Common myeloid progenitor, CD34-positive (primary cell): ENCODE measurements around the gene ZDHHC11B.
"Not testable (repeated sequence)": the region's sequence is repeated elsewhere in the genome, so short reads cannot be mapped to it uniquely, and the experiment has no call there.

Experiments
- CTCF ChIA-PET: fragments of 350-600 bp; sonication (Branson Sonifier 250); formaldehyde crosslinking; loops from one replicate; lab custom pipeline; 2021; ENCODE audit warnings: antibody characterized with exemption; lab: Charles Lee
- POLR2A ChIA-PET: fragments of 350-600 bp; sonication (Branson Sonifier 250); formaldehyde crosslinking; loops from one replicate; lab custom pipeline; 2021; ENCODE audit warnings: antibody characterized with exemption; lab: Charles Lee
- DNase-seq, 3 donors: peaks; one replicate each; pipeline versions ENCODE4 v3.0.0 to v3.0.0-alpha.2; 2013
- H3K27ac ChIP-seq, 2 experiments: 1 replicate in 1 of 2; 2 replicates in 1 of 2; pipeline ENCODE4 v1.7.0; 2013; ENCODE audit warnings: inconsistent platforms in 2 of 2, low read length in 2 of 2, mild to moderate bottlenecking in 2 of 2, low read depth in 1 of 2, moderate library complexity in 1 of 2; ENCODE audit not compliant: severe bottlenecking in 2 of 2, insufficient read depth in 1 of 2, poor library complexity in 1 of 2
- H3K27me3 ChIP-seq, 5 experiments: replicated peaks in 2 of 5; 1 replicate in 3 of 5; 2 replicates in 2 of 5; pipeline versions ENCODE4 v1.6.1 to v1.7.0; 2013; ENCODE audit warnings: low read length in 4 of 5, mild to moderate bottlenecking in 2 of 5, moderate library complexity in 2 of 5, inconsistent platforms in 1 of 5; ENCODE audit not compliant: insufficient read depth in 5 of 5, control insufficient read depth in 4 of 5
- H3K36me3 ChIP-seq, 4 experiments: 1 replicate in 2 of 4; 2 replicates in 2 of 4; pipeline versions ENCODE4 v1.6.1 to v1.7.0; 2013; ENCODE audit warnings: low read length in 3 of 4, control low read depth in 1 of 4, mild to moderate bottlenecking in 1 of 4; ENCODE audit not compliant: control insufficient read depth in 4 of 4, insufficient read depth in 4 of 4
- H3K4me1 ChIP-seq, 4 experiments: 1 replicate in 3 of 4; 2 replicates in 1 of 4; pipeline versions ENCODE4 v1.6.1 to v1.7.1; 2013; ENCODE audit warnings: low read length in 3 of 4, mild to moderate bottlenecking in 3 of 4, control low read depth in 1 of 4, inconsistent platforms in 1 of 4, moderate library complexity in 1 of 4; ENCODE audit not compliant: control insufficient read depth in 4 of 4, insufficient read depth in 4 of 4; ENCODE audit errors: control extremely low read depth in 1 of 4
- H3K4me3 ChIP-seq, 7 experiments: 1 replicate in 4 of 7; 2 replicates in 3 of 7; pipeline versions ENCODE4 v1.5.1 to v1.7.0; 2013; ENCODE audit warnings: mild to moderate bottlenecking in 7 of 7, low read length in 6 of 7, moderate library complexity in 6 of 7, inconsistent platforms in 2 of 7, low read depth in 2 of 7, control low read depth in 1 of 7; ENCODE audit not compliant: insufficient read depth in 4 of 7, control insufficient read depth in 1 of 7; ENCODE audit errors: extremely low read depth in 1 of 7
- H3K9me3 ChIP-seq, 5 experiments: 1 replicate in 4 of 5; 2 replicates in 1 of 5; pipeline versions ENCODE4 v1.6.1 to v1.7.1; 2013; ENCODE audit warnings: low read length in 4 of 5, mild to moderate bottlenecking in 2 of 5, inconsistent platforms in 1 of 5, low read depth in 1 of 5, moderate library complexity in 1 of 5; ENCODE audit not compliant: control insufficient read depth in 4 of 5, insufficient read depth in 2 of 5; ENCODE audit errors: control extremely low read depth in 1 of 5
- WGBS: methylation state at CpG from one replicate; pipeline ENCODE4 v1.1.5; 2013; ENCODE audit not compliant: insufficient coverage; 5-methylcytosine and 5-hydroxymethylcytosine counted together

Gene ZDHHC11B

GRCh38 chr5:679166-679895 lies 105.2 kb downstream of the ZDHHC11B start:
- H3K9me3 ChIP-seq, H3K4me1 ChIP-seq, H3K36me3 ChIP-seq, DNase-seq, CTCF ChIA-PET, H3K4me3 ChIP-seq, POLR2A ChIA-PET, H3K27ac ChIP-seq: not testable (repeated sequence)
- 77% methylated on average over 5 of the region's 17 CpGs for WGBS
- H3K27me3 ChIP-seq: peaks cover 0 to 34% (median 2%) of the 10 kb centered on the region in 5 experiments

- POLR2A ChIA-PET, H3K4me3 ChIP-seq, H3K36me3 ChIP-seq, H3K9me3 ChIP-seq, DNase-seq, CTCF ChIA-PET, H3K27ac ChIP-seq: not testable (repeated sequence)
- Histone ChIP-seq H3K27me3 (peaks cover 0 to 42% (median 2%) of the 10 kb centered on the region in 5 experiments), H3K4me1 (peaks cover 0 to 10% (median 5%) of the 10 kb centered on the region in 4 experiments)
- 52% methylated on average over 2 of the region's 16 CpGs for WGBS
Measured at GRCh38 chr5:678521-678920, 106.0 kb downstream of the ZDHHC11B start.

GRCh38 chr5:677131-678101 lies 107.1 kb downstream of the ZDHHC11B start:
- Histone ChIP-seq H3K9me3 (no peaks in the 10 kb centered on the region), H3K36me3 (no peaks in the 10 kb centered on the region)
- POLR2A ChIA-PET: no interaction called here

GRCh38 chr5:676699-677076 lies 107.8 kb downstream of the ZDHHC11B start:
- WGBS: 95% methylated on average over 48 of the region's 48 CpGs
- CTCF ChIA-PET: no interaction called here
- H3K4me1 ChIP-seq: peaks cover 0 to 27% (median 22%) of the 10 kb centered on the region in 4 experiments
- no peak for DNase-seq
- POLR2A ChIA-PET: no interaction called here
- H3K27me3 ChIP-seq: peaks cover 0 to 59% (median 5%) of the 10 kb centered on the region in 5 experiments
- no peaks in the 10 kb centered on the region for H3K9me3 ChIP-seq
- no peaks in the 10 kb centered on the region for H3K36me3 ChIP-seq
- no peak overlapping the region for H3K27ac ChIP-seq
- no peak overlapping the region for H3K4me3 ChIP-seq

More at GRCh38 chr5:677131-678101, 107.1 kb downstream of the ZDHHC11B start:
- WGBS: 87% methylated on average over 34 of the region's 44 CpGs
- Histone ChIP-seq H3K4me3 (no peak overlapping the region), H3K27me3 (peaks cover 0 to 52% (median 5%) of the 10 kb centered on the region in 5 experiments), H3K27ac (no peak overlapping the region), H3K4me1 (peaks cover 0 to 20% (median 15%) of the 10 kb centered on the region in 4 experiments)
- DNase-seq: no peak
- CTCF ChIA-PET: no interaction called here

- Histone ChIP-seq H3K36me3 (no peaks in the 10 kb centered on the region), H3K27ac (no peak overlapping the region), H3K27me3 (peaks cover 0 to 59% (median 5%) of the 10 kb centered on the region in 5 experiments), H3K4me1 (peaks cover 0 to 32% (median 24%) of the 10 kb centered on the region in 4 experiments), H3K9me3 (no peaks in the 10 kb centered on the region), H3K4me3 (no peak overlapping the region)
- DNase-seq: no peak
- POLR2A ChIA-PET: no interaction called here
- CTCF ChIA-PET: no interaction called here
- 80% methylated on average over 35 of the region's 36 CpGs for WGBS
Measured at GRCh38 chr5:675871-676698, 108.4 kb downstream of the ZDHHC11B start.

GRCh38 chr5:675111-675870 lies 109.2 kb downstream of the ZDHHC11B start:
- Histone ChIP-seq H3K27me3 (peaks cover 0 to 59% (median 5%) of the 10 kb centered on the region in 5 experiments), H3K4me1 (peaks cover 0 to 32% (median 24%) of the 10 kb centered on the region in 4 experiments), H3K36me3 (no peaks in the 10 kb centered on the region), H3K4me3 (no peak overlapping the region), H3K9me3 (no peaks in the 10 kb centered on the region), H3K27ac (no peak overlapping the region)
- no peak for DNase-seq
- POLR2A ChIA-PET: no interaction called here
- CTCF ChIA-PET: interaction anchor here (7.1 kb wide), 1 partner anchor 229 kb away, joined by 117 read pairs; no protein-coding TSS in a partner anchor
- 91% methylated on average over 12 of the region's 20 CpGs for WGBS
